Esophagus squamous epithelium (tissue), 4 donors: ENCODE results near the gene CHIT1.

Experiments
- POLR2A ChIP-seq, 4 donors: fragments of 450-650 bp; IDR thresholded peaks; one replicate each; pipeline ENCODE4 v1.6.1; 2017; ENCODE audit warnings: antibody characterized with exemption in 4 of 4, mild to moderate bottlenecking in 4 of 4, moderate library complexity in 3 of 4
- TF ChIP-seq, protein P1 (sequence below), 6 experiments: fragments of 450-650 bp in 4 of 6; fragments of 200-600 bp in 2 of 6; sonication (generic) in 2 of 6; IDR thresholded peaks; one replicate each; pipeline ENCODE4 v1.5.1; 2016 to 2019; ENCODE audit warnings: antibody characterized with exemption in 6 of 6, mild to moderate bottlenecking in 4 of 6, moderate library complexity in 4 of 6

DNA sequence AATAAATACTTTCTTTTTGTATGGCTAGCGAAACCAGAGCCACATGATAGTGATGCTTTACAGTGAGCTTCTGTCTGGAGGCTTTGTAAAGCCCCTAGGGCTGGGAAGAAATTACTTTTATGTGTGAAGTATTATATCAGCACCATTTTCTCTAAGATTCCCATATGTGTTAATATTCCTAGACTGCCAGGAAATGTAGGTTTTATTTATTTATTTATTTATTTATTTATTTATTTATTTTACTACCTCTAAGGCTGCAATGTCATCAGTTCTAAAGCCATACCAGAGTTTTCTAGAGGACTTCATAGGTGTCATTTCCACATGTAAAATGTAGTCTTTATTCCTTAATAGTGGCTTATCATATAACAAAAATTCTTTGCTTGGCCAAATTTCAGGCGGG, 38.5 kb downstream of the CHIT1 start:
- no peak for TF ChIP-seq POLR2A (IDR thresholded peaks at IDR 0.05)
- TF ChIP-seq, protein P1, sequence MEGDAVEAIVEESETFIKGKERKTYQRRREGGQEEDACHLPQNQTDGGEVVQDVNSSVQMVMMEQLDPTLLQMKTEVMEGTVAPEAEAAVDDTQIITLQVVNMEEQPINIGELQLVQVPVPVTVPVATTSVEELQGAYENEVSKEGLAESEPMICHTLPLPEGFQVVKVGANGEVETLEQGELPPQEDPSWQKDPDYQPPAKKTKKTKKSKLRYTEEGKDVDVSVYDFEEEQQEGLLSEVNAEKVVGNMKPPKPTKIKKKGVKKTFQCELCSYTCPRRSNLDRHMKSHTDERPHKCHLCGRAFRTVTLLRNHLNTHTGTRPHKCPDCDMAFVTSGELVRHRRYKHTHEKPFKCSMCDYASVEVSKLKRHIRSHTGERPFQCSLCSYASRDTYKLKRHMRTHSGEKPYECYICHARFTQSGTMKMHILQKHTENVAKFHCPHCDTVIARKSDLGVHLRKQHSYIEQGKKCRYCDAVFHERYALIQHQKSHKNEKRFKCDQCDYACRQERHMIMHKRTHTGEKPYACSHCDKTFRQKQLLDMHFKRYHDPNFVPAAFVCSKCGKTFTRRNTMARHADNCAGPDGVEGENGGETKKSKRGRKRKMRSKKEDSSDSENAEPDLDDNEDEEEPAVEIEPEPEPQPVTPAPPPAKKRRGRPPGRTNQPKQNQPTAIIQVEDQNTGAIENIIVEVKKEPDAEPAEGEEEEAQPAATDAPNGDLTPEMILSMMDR (IDR thresholded peaks at IDR 0.05): no peak
